Subcutaneous adipose tissue (tissue), 4 donors: ENCODE measurements around the gene MGRN1. TPM values are rescaled to one million over a fixed set of nuclear protein-coding genes. Genes with fewer than 3 reads are reported as not detected.

Experiments
- total RNA-seq, 4 donors: library from RNA; depleted of rRNA; stranded (reverse); fragments of >200 nt; gene quantifications; one replicate each; pipeline ENCODE4 v1.1.0, GENCODE V29; 2016
- TF ChIP-seq, protein P1 (sequence below): fragments of 450-650 bp; IDR thresholded peaks from one replicate; pipeline ENCODE4 v1.5.1; 2016; ENCODE audit warnings: low read depth, mild to moderate bottlenecking, control low read depth, antibody characterized with exemption, moderate library complexity

The MGRN1 gene
- total RNA-seq, 4 donors from 2014 or later: 21.2 to 44.5 (median 25.2) TPM

DNA sequence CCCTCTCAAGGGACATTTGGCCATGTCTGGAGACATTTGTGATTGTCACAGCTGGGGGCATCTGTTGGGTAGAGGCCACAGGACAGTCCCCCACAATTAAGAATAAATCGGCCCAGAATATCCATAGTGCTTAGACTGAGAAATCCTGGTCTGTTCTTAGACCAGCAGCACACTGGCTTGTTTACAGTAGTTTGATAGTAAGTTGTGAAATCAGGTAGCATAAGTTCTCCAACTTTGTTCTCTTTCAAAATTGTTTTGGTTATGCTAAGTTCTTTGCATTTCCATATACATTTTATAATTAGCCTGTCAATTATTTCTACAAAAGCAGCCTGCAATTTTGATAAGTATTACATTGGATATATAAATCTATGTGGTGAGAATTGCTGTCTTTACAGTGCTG lies 6.8 kb downstream of the MGRN1 start:
- TF ChIP-seq, protein P1, sequence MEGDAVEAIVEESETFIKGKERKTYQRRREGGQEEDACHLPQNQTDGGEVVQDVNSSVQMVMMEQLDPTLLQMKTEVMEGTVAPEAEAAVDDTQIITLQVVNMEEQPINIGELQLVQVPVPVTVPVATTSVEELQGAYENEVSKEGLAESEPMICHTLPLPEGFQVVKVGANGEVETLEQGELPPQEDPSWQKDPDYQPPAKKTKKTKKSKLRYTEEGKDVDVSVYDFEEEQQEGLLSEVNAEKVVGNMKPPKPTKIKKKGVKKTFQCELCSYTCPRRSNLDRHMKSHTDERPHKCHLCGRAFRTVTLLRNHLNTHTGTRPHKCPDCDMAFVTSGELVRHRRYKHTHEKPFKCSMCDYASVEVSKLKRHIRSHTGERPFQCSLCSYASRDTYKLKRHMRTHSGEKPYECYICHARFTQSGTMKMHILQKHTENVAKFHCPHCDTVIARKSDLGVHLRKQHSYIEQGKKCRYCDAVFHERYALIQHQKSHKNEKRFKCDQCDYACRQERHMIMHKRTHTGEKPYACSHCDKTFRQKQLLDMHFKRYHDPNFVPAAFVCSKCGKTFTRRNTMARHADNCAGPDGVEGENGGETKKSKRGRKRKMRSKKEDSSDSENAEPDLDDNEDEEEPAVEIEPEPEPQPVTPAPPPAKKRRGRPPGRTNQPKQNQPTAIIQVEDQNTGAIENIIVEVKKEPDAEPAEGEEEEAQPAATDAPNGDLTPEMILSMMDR: no peak

DNA sequence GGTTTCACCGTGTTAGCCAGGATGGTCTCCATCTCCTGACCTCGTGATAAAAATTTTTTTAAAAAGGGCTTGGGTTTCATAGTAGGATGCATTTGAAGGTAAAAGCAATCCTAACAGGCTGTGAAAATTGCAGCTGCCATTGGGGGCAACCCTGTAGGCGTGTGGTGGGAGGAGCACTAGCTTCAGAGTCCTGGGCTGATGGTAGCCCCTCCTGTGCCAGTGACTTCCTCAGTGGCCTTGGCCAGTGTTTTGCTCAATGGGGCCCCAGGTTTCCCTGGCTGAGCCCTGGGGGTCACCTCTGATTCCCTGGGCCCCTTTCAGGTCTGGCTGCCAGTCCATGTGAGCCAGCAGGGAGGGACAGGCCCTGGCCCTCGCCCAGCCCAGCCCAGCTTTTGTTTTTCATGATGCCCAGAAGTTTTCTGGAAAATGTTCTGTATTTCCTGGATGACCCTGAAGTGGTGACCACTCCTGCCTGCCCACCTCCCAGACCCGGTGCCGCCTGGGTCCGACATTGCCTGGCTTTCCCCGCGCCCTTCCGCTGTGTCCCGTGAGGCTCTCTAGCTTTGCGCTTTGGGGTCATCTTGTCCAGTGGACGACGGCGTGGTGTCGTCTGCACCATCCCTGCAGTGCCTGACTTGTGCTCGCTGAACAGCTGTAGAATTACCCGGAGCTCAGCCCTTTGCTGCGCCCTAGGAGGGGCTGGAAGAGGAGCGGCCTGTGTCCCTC lies 9.4 kb downstream of the MGRN1 start:
- TF ChIP-seq, protein P1: no peak

DNA sequence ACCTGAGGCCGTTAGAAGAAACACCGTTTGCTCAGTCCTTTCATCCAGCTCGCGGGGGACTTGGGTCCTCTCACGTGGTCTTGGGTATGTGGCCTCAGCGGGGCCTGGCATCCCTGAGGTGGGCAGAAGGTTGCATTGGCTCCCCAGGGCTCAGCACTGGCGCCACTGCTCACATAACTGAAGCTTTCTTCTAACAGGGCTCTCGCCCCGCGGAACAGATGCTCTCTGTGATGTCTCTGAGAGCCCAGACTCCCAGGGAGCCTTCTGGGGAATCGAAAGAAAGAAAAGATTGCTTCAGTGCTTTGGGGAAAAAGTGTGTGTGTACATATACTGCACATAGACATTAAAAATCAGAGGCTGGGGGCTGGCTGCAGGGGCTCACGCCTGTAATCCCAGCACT lies 10.1 kb downstream of the MGRN1 start:
- TF ChIP-seq, protein P1: no peak

DNA sequence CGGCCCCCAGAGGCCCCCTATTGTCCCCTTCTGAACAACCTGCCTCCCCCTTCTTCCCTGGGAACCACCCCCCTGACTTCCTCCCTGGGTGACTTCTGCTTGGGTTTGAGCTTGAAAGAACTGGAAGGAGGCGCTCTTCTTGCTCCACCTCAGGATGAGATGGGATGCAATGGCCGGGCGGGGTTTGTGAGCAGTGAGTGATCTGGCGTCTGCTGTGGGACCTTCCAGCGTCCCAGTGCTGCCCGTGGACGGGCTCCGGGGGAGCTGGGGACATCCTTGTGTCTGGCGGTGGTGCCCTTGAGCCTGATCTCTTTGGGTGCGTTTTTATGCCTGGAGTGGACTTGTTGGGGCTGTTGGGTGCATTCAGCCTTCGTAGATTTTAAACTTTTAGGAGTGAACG lies 11.6 kb downstream of the MGRN1 start:
- TF ChIP-seq, protein P1: no peak

DNA sequence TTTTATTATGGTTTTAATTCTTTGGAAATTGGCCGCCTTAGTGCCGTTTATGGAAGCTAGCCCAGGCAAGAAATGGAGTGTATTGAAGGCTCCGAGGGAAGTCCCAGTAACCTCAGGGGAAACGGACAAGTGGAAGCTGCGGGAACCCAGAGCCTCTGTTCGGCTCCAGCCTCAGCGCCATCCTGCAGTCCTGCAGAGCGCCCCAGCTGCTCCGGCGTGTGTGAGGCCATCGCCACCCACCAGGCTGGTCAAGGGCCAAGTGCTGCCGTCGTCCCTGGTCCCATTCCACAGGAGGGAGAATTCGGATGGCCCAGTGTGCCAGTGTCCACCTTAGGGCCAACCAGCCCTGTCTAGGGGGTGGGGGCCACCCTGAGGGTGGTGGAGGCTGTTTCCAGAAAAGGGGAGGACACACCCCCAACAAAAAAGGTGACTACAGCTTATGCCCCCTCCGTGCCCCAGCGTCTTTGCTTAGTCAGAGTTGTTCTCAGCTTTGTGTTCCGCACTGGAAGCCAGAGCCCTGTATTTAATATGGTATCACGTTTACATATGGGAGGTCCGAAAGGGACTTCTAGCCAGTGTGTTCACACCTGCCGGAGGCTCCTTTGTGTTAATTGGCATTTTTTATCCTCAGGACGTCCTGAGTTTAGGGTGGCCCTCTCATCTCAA lies 13.0 kb downstream of the MGRN1 start:
- TF ChIP-seq, protein P1: no peak

DNA sequence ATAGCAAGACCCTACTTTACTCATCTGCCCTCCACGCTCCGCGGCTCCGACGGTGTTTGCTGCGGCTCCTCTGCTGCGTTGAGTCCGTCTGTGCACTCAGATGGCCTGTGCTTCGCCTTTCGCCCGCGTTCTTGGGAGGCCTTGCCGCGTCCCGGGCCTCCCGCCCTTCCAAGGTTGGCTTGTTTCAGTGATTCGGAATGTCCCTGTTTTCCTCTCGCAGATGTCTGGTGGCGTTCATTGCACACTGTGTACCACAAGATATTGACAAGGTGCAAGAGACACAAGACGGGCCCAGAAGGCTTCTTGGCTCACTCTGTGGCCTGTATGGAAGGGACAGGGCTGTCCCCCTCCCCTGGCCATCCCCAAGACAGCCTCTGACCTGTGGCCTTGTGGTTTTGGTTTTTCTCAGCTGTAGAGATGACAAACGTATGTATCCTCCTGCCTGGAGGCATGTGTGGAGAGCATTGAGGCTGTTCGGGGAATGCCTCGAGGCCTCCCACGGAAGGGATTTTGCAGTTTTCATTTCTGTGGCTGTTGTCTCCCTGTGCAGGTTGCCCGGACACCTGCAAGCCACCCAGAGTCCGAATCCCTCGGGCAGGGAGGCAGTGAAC lies 15.4 kb downstream of the MGRN1 start:
- TF ChIP-seq, protein P1: no peak

DNA sequence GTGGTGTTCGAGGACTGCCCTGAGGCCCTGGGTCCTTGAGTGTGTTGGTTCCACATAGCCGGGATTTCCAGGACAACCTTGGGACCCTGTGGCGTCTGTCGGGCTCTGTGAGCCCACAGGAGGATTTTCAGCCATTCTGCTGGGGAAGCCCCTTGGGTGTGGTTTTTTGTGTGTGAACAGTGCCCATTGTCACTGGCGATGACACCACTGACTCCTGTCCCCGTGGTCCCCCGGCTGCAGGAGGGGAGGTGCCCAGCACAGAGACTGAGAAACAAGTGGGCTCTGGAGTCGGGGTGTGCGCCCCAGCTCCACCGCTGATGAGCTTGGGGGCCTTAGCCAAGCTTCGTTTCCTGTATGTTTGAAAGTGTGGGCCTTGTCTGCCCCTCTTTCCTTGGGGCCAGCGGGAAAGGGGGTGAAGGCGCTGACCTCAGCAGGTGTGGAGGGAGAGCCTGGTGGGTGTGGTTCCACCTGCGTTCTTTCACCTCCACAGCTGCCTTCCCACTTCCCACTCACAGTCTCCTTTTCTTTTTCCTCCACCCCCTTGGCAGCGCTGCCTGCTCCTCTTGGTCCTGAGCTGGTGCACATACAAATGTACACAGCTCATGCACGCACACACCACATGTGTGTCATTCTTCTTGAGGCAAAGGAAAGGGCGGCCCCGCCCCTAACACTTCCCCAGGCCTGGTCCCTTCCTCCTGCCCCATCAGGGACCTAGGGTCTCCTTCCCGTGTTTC lies 16.1 kb downstream of the MGRN1 start:
- TF ChIP-seq, protein P1: no peak
